Measurements from ENCODE around the gene LRBA. TPM values are rescaled to one million over a fixed set of nuclear protein-coding genes. Genes with fewer than 3 reads are reported as not detected.

LRBA gene
- total and polyA plus RNA-seq, 2 donors = 18.4 to 38.6 TPM

GRCh38 chr4:150280975-150281374 lies 734.1 kb downstream of the LRBA start:
- Histone ChIP-seq H3K27ac (ENCODE audit: low read depth in 1 of 2, low read length in 1 of 2) (no peak overlapping the region), H3K4me3 (ENCODE audit: low read length in 2 of 2) (no peak overlapping the region), H3K4me1 (ENCODE audit: control insufficient read depth in 2 of 2, insufficient read depth in 2 of 2, low read length in 2 of 2) (no peaks in the 10 kb centered on the region), H3K36me3 (ENCODE audit: control insufficient read depth in 2 of 2, insufficient read depth in 2 of 2, low read length in 1 of 2) (peaks cover 12 to 19% of the 10 kb centered on the region in 2 donors), H3K9me3 (ENCODE audit: control insufficient read depth in 2 of 2, insufficient read depth in 1 of 2, low read length in 1 of 2) (peaks cover 0 to 1% of the 10 kb centered on the region in 2 donors), H3K27me3 (ENCODE audit: control insufficient read depth in 2 of 2, insufficient read depth in 1 of 2, low read length in 1 of 2) (no peaks in the 10 kb centered on the region)
- WGBS = 97% methylated on average over 8 of the region's 8 CpGs
- no peak for DNase-seq (ENCODE audit: low read depth in 6 of 9, low spot score in 9 of 9)

GRCh38 chr4:150280081-150280895 lies 734.8 kb downstream of the LRBA start:
- no peaks in the 10 kb centered on the region for H3K27me3 ChIP-seq (ENCODE audit: control insufficient read depth in 2 of 2, insufficient read depth in 1 of 2, low read length in 1 of 2)
- no peak overlapping the region for H3K27ac ChIP-seq (ENCODE audit: low read depth in 1 of 2, low read length in 1 of 2)
- H3K4me3 ChIP-seq (ENCODE audit: low read length in 2 of 2) = no peak overlapping the region
- 91% methylated on average over 9 of the region's 9 CpGs for WGBS
- peaks cover 12 to 19% of the 10 kb centered on the region in 2 donors for H3K36me3 ChIP-seq (ENCODE audit: control insufficient read depth in 2 of 2, insufficient read depth in 2 of 2, low read length in 1 of 2)
- H3K9me3 ChIP-seq (ENCODE audit: control insufficient read depth in 2 of 2, insufficient read depth in 1 of 2, low read length in 1 of 2) = peaks cover 0 to 1% of the 10 kb centered on the region in 2 donors
- peak in 1 of 9 donors; percentile 7 for DNase-seq (ENCODE audit: low read depth in 6 of 9, low spot score in 9 of 9)
- no peaks in the 10 kb centered on the region for H3K4me1 ChIP-seq (ENCODE audit: control insufficient read depth in 2 of 2, insufficient read depth in 2 of 2, low read length in 2 of 2)

GRCh38 chr4:150278206-150278605 lies 736.9 kb downstream of the LRBA start:
- peaks cover 12 to 15% of the 10 kb centered on the region in 2 donors for H3K36me3 ChIP-seq (ENCODE audit: control insufficient read depth in 2 of 2, insufficient read depth in 2 of 2, low read length in 1 of 2)
- H3K4me1 ChIP-seq (ENCODE audit: control insufficient read depth in 2 of 2, insufficient read depth in 2 of 2, low read length in 2 of 2) = no peaks in the 10 kb centered on the region
- no peak overlapping the region for H3K4me3 ChIP-seq (ENCODE audit: low read length in 2 of 2)
- 98% methylated on average over 2 of the region's 2 CpGs for WGBS
- DNase-seq (ENCODE audit: low read depth in 6 of 9, low spot score in 9 of 9) = no peak
- no peaks in the 10 kb centered on the region for H3K27me3 ChIP-seq (ENCODE audit: control insufficient read depth in 2 of 2, insufficient read depth in 1 of 2, low read length in 1 of 2)
- peaks cover 0 to 1% of the 10 kb centered on the region in 2 donors for H3K9me3 ChIP-seq (ENCODE audit: control insufficient read depth in 2 of 2, insufficient read depth in 1 of 2, low read length in 1 of 2)
- no peak overlapping the region for H3K27ac ChIP-seq (ENCODE audit: low read depth in 1 of 2, low read length in 1 of 2)

GRCh38 chr4:150268444-150268843 lies 746.6 kb downstream of the LRBA start:
- peaks cover 8 to 12% of the 10 kb centered on the region in 2 donors for H3K36me3 ChIP-seq (ENCODE audit: control insufficient read depth in 2 of 2, insufficient read depth in 2 of 2, low read length in 1 of 2)
- H3K9me3 ChIP-seq (ENCODE audit: control insufficient read depth in 2 of 2, insufficient read depth in 1 of 2, low read length in 1 of 2) = no peaks in the 10 kb centered on the region
- H3K27me3 ChIP-seq (ENCODE audit: control insufficient read depth in 2 of 2, insufficient read depth in 1 of 2, low read length in 1 of 2) = no peaks in the 10 kb centered on the region
- no peaks in the 10 kb centered on the region for H3K4me1 ChIP-seq (ENCODE audit: control insufficient read depth in 2 of 2, insufficient read depth in 2 of 2, low read length in 2 of 2)
- no peak for DNase-seq (ENCODE audit: low read depth in 6 of 9, low spot score in 9 of 9)
- H3K4me3 ChIP-seq (ENCODE audit: low read length in 2 of 2) = no peak overlapping the region
- 97% methylated on average over 1 of the region's 1 CpG for WGBS
- H3K27ac ChIP-seq (ENCODE audit: low read depth in 1 of 2, low read length in 1 of 2) = no peak overlapping the region

GRCh38 chr4:150265806-150266205 lies 749.3 kb downstream of the LRBA start:
- DNase-seq (ENCODE audit: low read depth in 6 of 9, low spot score in 9 of 9) = no peak
- H3K27me3 ChIP-seq (ENCODE audit: control insufficient read depth in 2 of 2, insufficient read depth in 1 of 2, low read length in 1 of 2) = no peaks in the 10 kb centered on the region
- H3K9me3 ChIP-seq (ENCODE audit: control insufficient read depth in 2 of 2, insufficient read depth in 1 of 2, low read length in 1 of 2) = no peaks in the 10 kb centered on the region
- H3K4me3 ChIP-seq (ENCODE audit: low read length in 2 of 2) = no peak overlapping the region
- H3K36me3 ChIP-seq (ENCODE audit: control insufficient read depth in 2 of 2, insufficient read depth in 2 of 2, low read length in 1 of 2) = peaks cover 8 to 15% of the 10 kb centered on the region in 2 donors
- H3K27ac ChIP-seq (ENCODE audit: low read depth in 1 of 2, low read length in 1 of 2) = no peak overlapping the region
- no peaks in the 10 kb centered on the region for H3K4me1 ChIP-seq (ENCODE audit: control insufficient read depth in 2 of 2, insufficient read depth in 2 of 2, low read length in 2 of 2)
- 97% methylated on average over 1 of the region's 1 CpG for WGBS

GRCh38 chr4:150264595-150265161 lies 750.4 kb downstream of the LRBA start:
- DNase-seq (ENCODE audit: low read depth in 6 of 9, low spot score in 9 of 9) = no peak
- Histone ChIP-seq H3K27me3 (ENCODE audit: control insufficient read depth in 2 of 2, insufficient read depth in 1 of 2, low read length in 1 of 2) (no peaks in the 10 kb centered on the region), H3K27ac (ENCODE audit: low read depth in 1 of 2, low read length in 1 of 2) (no peak overlapping the region), H3K4me3 (ENCODE audit: low read length in 2 of 2) (no peak overlapping the region), H3K4me1 (ENCODE audit: control insufficient read depth in 2 of 2, insufficient read depth in 2 of 2, low read length in 2 of 2) (no peaks in the 10 kb centered on the region), H3K9me3 (ENCODE audit: control insufficient read depth in 2 of 2, insufficient read depth in 1 of 2, low read length in 1 of 2) (no peaks in the 10 kb centered on the region), H3K36me3 (ENCODE audit: control insufficient read depth in 2 of 2, insufficient read depth in 2 of 2, low read length in 1 of 2) (peaks cover 8% of the 10 kb centered on the region in 2 donors)
- WGBS = 97% methylated on average over 6 of the region's 6 CpGs

- no peak overlapping the region for H3K4me3 ChIP-seq (ENCODE audit: low read length in 2 of 2)
- no peak for DNase-seq (ENCODE audit: low read depth in 6 of 9, low spot score in 9 of 9)
- no peak overlapping the region for H3K27ac ChIP-seq (ENCODE audit: low read depth in 1 of 2, low read length in 1 of 2)
- H3K27me3 ChIP-seq (ENCODE audit: control insufficient read depth in 2 of 2, insufficient read depth in 1 of 2, low read length in 1 of 2) = no peaks in the 10 kb centered on the region
- peaks cover 8% of the 10 kb centered on the region in 2 donors for H3K36me3 ChIP-seq (ENCODE audit: control insufficient read depth in 2 of 2, insufficient read depth in 2 of 2, low read length in 1 of 2)
- no peaks in the 10 kb centered on the region for H3K4me1 ChIP-seq (ENCODE audit: control insufficient read depth in 2 of 2, insufficient read depth in 2 of 2, low read length in 2 of 2)
- H3K9me3 ChIP-seq (ENCODE audit: control insufficient read depth in 2 of 2, insufficient read depth in 1 of 2, low read length in 1 of 2) = no peaks in the 10 kb centered on the region
- 97% methylated on average over 6 of the region's 6 CpGs for WGBS
Observed at GRCh38 chr4:150262611-150263010, 752.5 kb downstream of the LRBA start.

GRCh38 chr4:150261571-150261970 lies 753.5 kb downstream of the LRBA start:
- Histone ChIP-seq H3K36me3 (ENCODE audit: control insufficient read depth in 2 of 2, insufficient read depth in 2 of 2, low read length in 1 of 2) (peaks cover 8% of the 10 kb centered on the region in 2 donors), H3K4me1 (ENCODE audit: control insufficient read depth in 2 of 2, insufficient read depth in 2 of 2, low read length in 2 of 2) (no peaks in the 10 kb centered on the region), H3K9me3 (ENCODE audit: control insufficient read depth in 2 of 2, insufficient read depth in 1 of 2, low read length in 1 of 2) (no peaks in the 10 kb centered on the region), H3K4me3 (ENCODE audit: low read length in 2 of 2) (no peak overlapping the region), H3K27me3 (ENCODE audit: control insufficient read depth in 2 of 2, insufficient read depth in 1 of 2, low read length in 1 of 2) (no peaks in the 10 kb centered on the region), H3K27ac (ENCODE audit: low read depth in 1 of 2, low read length in 1 of 2) (no peak overlapping the region)
- WGBS = 97% methylated on average over 2 of the region's 2 CpGs
- no peak for DNase-seq (ENCODE audit: low read depth in 6 of 9, low spot score in 9 of 9)

GRCh38 chr4:150259861-150260567 lies 755.1 kb downstream of the LRBA start:
- Histone ChIP-seq H3K9me3 (ENCODE audit: control insufficient read depth in 2 of 2, insufficient read depth in 1 of 2, low read length in 1 of 2) (no peaks in the 10 kb centered on the region), H3K4me1 (ENCODE audit: control insufficient read depth in 2 of 2, insufficient read depth in 2 of 2, low read length in 2 of 2) (no peaks in the 10 kb centered on the region), H3K36me3 (ENCODE audit: control insufficient read depth in 2 of 2, insufficient read depth in 2 of 2, low read length in 1 of 2) (peaks cover 0 to 3% of the 10 kb centered on the region in 2 donors), H3K27ac (ENCODE audit: low read depth in 1 of 2, low read length in 1 of 2) (no peak overlapping the region), H3K4me3 (ENCODE audit: low read length in 2 of 2) (no peak overlapping the region), H3K27me3 (ENCODE audit: control insufficient read depth in 2 of 2, insufficient read depth in 1 of 2, low read length in 1 of 2) (no peaks in the 10 kb centered on the region)
- WGBS = 97% methylated on average over 8 of the region's 8 CpGs
- DNase-seq (ENCODE audit: low read depth in 6 of 9, low spot score in 9 of 9) = no peak
